ENCODE measurements around the gene PTDSS2. TPM values are rescaled to one million over a fixed set of nuclear protein-coding genes. Genes with fewer than 3 reads are reported as not detected.
"Not testable (repeated sequence)": the region's sequence is repeated elsewhere in the genome, so short reads cannot be mapped to it uniquely, and the experiment has no call there.

Gene PTDSS2
- total RNA-seq (2014; rRNA removed; shearing (Covaris generic)): 78.1 and 84.1 TPM in 2 replicates

DNA sequence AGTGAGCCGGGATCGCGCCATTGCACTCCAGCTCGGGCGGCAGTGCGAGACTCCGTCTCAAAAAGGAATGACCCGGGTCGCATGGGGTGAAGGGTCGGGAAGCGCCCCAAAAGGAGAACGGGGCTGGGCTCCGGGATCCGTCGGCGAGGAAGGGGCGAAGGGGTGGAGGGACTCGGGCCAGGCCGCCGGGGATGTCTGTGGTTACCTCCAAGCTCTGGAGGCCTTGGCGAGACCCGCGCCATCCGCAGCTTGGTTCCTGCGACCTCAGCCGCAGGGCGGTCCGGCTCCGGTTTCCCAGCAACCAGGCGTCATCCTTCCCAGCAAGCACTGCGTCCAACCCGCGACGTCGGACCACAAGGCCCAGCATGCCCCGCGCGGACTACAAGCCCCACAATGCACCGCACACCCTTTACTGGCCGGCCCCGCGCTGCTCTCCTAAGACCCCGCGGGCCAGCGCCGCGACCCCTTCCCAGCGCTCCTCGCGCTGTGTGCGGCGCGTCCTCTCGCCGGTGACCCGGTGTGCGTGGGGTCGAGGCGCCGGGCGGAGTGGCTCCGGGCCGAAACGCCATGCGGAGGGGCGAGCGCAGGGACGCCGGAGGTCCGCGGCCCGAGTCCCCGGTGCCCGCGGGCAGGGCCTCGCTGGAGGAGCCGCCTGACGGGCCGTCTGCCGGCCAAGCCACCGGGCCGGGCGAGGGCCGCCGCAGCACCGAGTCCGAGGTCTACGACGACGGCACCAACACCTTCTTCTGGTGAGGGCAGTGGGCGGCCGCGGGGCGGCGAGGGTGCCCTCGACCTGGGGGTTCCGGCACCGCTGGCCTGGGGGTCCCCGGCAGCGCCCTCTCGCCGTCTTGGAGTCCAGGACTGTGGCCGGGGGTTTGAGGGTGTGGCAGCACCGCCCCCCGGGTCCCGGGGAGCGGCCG is at the start of gene PTDSS2:
Gene PTDSS2 (plus strand): TSS at position 391 of the 920 bp plus-strand sequence. CDS start 177 bp downstream, at position 568.
- peak; percentile 94 for DNase-seq (ENCODE audit: low spot score)
- in situ Hi-C loops (cut with HindIII; ENCODE audit: low sequenced_read_pairs): loop anchor here (10.0 kb wide), 1 partner anchor 195 kb away; no protein-coding TSS in a partner anchor

DNA sequence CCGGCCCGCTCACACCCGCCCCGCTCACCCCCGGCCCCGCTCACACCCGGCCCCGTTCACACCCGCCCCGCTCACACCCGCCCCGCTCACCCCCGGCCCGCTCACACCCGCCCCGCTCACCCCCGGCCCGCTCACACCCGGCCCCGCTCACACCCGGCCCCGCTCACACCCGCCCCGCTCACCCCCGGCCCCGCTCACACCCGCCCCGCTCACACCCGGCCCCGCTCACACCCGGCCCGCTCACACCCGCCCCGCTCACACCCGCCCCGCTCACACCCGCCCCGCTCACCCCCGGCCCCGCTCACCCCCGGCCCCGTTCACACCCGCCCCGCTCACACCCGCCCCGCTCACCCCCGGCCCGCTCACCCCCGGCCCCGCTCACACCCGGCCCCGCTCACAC is 48.9 kb upstream of the PTDSS2 start:
- in situ Hi-C loops (cut with HindIII; ENCODE audit: low sequenced_read_pairs); DNase-seq (ENCODE audit: low spot score): not testable (repeated sequence)

DNA sequence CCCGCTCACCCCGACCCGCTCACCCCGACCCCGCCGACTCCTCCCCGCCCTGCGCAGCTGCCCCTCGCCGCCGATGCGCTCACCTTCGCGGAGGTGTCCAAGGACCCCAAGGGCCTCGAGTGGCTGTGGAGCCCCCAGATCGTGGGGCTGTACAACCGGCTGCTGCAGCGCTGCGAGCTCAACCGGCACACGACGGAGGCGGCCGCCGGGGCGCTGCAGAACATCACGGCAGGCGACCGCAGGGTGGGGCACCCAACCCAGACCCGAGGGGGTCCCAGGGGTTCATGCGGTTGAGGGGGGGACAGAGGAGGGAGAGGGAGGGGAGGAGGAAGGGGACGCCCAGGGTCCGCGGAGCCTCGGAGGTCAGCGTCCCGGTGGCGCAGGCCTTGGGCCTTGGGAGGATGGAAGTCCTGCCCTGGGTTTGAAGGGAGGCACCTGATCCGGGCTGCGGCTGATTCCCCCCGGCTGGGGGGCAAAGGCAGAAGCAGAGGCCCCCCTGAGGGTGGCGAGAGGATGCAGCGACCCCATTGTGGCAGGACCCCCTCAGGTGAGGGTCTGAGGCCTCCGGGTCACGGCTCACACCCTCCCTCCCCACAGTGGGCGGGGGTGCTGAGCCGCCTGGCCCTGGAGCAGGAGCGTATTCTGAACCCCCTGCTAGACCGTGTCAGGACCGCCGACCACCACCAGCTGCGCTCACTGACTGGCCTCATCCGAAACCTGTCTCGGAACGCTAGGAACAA is 46.9 kb upstream of the PTDSS2 start:
- no peak for DNase-seq (ENCODE audit: low spot score)
- in situ Hi-C loops (cut with HindIII; ENCODE audit: low sequenced_read_pairs): no loop called here

DNA sequence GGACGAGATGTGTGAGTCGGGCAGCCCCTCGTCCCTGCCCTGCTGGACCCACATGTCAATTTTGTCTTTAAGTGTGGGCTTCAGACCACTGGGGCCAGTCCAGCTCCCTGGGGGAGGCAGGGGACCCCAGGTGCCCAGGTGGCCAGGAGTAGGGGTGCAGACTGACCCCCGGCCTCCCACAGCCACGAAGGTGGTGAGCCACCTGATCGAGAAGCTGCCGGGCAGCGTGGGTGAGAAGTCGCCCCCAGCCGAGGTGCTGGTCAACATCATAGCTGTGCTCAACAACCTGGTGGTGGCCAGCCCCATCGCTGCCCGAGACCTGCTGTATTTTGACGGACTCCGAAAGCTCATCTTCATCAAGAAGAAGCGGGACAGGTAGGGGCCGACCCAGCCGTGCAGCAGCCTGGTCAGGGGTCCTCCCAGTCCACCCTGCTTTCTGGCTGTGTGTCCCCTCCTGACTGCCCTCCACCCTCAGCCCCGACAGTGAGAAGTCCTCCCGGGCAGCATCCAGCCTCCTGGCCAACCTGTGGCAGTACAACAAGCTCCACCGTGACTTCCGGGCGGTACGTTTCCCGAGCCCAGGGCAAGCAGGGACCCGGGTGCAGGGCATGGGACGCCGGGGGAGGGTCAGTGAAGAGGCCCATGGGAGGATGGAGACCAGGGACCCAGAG is 46.2 kb upstream of the PTDSS2 start:
- in situ Hi-C loops (cut with HindIII; ENCODE audit: low sequenced_read_pairs): no loop called here
- no peak for DNase-seq (ENCODE audit: low spot score)

DNA sequence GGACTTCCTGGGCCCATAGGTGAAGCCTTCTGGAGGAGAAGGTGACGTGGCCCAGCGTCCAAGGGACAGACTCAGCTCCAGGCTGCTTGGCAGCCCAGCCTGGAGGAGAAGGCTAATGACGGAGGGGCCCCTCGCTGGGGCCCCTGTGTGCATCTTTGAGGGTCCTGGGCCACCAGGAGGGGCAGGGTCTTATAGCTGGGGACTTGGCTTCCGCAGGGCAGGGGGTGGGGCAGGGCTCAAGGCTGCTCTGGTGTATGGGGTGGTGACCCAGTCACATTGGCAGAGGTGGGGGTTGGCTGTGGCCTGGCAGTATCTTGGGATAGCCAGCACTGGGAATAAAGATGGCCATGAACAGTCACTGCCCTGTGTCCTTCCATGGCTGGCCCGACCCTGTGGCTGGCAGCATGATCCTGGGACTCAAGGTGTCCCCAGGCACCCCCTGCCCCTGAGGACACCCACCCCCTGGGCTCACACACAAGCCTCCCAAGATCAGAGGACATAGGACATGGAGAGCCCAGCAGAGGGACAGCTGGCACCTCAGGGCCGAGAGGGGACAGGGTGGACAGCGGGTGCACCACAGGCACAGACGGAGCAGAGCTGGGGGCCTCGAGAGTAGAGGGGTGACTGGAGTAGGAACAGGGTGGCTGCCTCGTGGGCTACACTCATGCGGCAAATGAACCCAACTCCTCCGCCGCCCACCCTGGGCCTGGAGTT is 45.4 kb upstream of the PTDSS2 start:
- in situ Hi-C loops (cut with HindIII; ENCODE audit: low sequenced_read_pairs): no loop called here
- DNase-seq (ENCODE audit: low spot score): no peak

DNA sequence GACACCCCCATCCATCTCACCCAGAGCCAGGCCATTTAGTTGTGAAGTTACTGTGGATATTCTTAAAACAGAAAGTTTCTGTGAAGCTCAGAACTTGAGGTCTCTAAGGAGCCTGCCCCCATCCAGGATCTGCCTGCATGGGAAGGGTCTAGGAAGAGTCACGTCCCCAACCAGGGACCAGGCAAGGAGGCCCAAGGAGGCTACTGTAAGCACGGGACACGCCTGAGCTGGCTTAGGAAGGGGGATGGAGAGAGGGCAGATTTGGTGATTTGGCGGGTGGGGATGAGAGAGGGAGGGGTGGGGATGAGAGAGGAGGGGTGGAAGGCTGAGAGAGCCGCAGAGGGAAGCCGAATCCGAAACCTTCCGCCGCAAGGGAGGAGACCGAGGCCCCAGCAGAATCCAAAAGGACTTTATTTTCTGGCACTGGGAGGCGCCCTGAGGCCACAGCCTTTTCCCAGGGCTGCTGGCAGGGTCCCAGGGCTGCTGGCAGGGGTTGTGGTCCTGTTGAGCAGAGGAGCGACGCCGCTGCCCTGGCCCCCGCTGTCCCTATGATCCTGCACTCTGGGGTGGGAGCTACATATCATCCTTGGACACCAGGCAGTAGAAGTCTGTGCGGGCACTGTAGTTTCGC is 44.6 kb upstream of the PTDSS2 start:
- DNase-seq (ENCODE audit: low spot score): peak; percentile 19
- in situ Hi-C loops (cut with HindIII; ENCODE audit: low sequenced_read_pairs): no loop called here

DNA sequence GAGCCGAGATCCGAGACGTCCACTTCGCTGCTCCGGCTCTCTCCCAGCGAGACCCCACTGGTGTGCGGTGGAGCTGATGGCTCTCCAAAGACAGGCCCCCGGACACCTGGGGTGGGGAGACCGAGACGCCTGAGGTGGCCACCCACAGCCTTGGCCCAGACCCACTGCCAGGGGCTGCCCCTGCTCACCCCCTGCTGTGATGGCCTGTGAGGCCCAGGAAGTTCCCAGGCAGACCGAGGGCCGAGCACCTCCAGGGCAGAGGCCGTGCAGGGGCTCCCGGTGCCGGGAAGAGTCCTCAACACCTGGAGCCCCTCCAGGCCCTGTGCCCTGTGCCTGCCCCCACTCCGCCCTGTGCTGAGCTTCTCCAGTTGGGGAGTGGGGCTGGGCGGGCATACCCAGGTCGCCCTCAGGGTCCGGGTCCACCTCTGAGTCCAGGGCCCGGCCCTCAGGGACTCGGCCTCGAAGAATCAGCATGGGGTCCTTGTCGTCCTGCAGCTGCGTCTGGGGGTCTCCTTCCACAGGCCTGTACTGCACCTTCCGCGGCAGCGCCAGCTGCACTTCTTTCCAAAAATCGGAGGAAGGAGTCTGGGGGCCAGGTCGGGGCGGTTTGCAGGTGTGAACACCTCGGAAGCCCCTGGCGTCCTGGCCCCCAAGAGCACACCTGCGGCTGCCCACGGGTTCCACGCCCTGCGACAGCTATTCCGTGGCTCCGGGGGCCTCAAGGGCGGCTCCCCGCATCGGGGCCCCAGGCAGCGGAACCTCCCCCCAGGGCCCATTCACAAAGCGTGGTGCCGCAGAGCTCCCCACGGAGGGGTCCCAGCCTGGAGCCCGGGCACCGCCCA is 43.9 kb upstream of the PTDSS2 start:
- no peak for DNase-seq (ENCODE audit: low spot score)
- in situ Hi-C loops (cut with HindIII; ENCODE audit: low sequenced_read_pairs): no loop called here

DNA sequence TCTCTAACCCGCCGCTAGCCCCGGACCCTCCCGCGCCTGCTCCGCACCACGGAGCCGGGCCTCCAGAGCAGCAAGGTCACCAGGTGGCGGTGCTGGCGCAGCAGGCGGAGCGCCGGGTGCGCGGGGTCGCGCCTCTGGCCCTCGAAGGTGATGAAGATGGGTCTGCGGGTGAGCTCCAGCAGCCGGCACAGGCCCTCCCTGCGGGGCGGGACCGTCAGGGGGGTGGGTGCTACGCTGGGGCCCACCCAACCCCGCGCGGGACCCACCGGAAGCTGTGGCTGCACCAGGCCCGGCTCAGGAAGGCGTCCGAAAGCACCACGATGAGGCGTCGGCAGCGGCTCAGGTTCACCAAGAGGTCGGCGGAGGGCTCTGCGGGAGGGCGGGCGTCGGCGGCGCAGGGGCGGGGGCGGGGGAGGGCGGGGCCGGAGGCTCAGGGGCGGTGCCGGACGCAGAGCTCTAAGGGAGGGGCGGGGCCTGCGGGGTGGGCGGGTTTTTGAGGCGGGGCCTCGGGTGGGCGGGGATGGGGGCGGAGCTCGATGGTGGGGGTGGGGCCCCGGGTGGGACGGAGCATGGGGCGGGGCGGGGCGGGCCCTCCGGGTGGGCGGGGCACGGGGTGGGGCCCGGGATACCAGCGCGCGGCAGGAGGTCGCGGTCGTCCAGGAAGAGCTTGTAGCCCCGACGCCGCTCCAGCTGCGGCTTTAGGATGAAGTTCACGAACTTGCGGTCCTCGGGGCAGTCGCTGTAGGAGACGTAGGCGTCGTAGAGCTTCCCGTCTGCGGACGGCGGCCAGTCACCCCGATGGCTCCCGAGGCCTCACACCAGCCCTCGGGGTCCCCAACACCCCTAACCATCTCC is 43.1 kb upstream of the PTDSS2 start:
- in situ Hi-C loops (cut with HindIII; ENCODE audit: low sequenced_read_pairs): no loop called here
- no peak for DNase-seq (ENCODE audit: low spot score)

DNA sequence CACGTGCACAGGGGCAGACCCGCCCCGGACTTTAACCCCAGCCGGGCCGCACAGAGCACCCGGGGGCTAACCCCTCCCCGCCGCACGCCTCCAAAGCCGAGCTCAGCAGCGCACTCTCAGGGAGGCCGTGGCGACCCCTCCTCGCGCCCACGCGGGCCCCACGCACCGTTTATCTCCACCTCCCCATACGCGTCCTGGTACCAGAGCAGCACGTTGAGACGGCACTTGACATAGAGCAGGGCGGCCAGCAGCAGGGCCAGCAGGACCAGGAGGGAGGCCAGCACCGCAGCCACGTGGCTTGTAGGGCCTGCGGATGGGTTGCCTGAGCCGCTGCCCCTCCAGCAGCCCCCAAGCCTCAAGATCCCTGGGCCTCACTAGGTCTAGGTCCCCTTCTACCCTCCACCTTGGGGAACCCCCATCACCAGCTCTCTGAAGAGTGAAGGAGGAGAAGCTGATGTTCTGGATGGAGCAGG is 42.4 kb upstream of the PTDSS2 start:
- no peak for DNase-seq (ENCODE audit: low spot score)
- in situ Hi-C loops (cut with HindIII; ENCODE audit: low sequenced_read_pairs): no loop called here

DNA sequence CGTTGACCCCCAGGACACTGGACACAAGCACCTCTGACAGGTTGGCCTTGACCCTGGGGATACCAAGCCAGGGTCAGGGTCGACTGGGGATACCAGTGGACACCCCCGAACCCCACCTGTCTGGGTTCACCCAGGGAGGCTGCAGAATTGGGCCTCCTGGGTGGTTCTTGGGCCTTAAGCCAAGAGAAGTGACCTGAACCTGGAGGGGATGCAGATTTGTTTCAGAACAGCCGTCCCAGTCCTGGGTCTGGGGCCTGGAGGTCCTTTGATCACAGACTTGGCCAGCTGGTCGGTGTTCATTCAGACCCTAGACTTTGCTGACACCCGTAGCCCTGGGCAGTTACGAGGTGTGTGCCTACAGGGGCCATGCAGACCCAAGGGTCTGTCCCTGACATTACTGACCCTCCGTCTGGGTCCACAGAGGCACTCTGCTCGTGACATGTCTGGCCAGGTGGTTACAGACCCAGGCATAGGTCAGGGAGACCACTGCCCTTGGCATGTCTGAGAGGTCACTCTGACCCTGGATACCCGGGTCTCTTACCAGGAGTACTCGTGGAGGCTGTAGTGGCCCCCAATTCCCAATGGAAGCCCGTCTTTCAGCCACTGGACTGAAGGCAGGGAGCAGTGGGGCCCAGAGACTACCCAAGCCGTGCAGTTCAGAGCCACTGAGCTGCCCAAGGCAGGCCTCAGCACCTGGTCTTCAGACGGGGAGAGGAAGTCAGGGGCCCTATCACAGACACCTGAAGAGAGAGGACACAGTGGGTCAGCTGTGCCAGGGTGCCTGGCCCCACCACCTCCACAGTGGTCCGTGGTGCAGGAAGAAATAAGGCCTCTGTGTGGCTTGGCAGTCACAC is 41.7 kb upstream of the PTDSS2 start:
- no peak for DNase-seq (ENCODE audit: low spot score)
- in situ Hi-C loops (cut with HindIII; ENCODE audit: low sequenced_read_pairs): no loop called here

DNA sequence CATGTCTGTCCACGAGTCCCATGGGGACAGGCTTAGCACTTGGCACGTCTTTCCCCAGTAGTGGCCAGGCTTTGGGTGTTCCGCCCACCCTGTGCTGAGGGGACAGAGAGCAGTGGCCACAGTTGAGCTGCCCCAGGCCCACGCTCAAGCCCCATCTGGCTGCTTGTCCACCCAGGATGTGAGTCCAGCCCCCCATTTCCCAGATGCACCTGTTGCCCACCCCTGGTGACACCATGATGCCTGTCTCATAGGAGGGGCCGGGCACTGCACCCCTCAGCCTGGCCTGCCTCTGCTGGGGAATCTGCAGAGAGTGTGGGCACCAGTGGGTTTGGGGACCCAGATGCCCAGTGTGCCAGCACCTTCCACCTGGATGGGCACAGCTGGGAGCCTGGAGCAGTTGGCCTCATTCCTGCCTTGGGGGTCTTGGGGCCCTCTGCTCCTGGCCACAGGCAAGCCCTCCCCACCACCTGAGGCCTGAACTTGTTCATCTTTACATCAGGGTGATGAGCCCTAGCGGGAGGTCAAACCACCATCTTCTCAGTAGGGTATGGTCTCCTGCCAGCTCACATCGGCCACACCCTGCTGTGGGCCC is 41.0 kb upstream of the PTDSS2 start:
- no peak for DNase-seq (ENCODE audit: low spot score)
- in situ Hi-C loops (cut with HindIII; ENCODE audit: low sequenced_read_pairs): no loop called here

DNA sequence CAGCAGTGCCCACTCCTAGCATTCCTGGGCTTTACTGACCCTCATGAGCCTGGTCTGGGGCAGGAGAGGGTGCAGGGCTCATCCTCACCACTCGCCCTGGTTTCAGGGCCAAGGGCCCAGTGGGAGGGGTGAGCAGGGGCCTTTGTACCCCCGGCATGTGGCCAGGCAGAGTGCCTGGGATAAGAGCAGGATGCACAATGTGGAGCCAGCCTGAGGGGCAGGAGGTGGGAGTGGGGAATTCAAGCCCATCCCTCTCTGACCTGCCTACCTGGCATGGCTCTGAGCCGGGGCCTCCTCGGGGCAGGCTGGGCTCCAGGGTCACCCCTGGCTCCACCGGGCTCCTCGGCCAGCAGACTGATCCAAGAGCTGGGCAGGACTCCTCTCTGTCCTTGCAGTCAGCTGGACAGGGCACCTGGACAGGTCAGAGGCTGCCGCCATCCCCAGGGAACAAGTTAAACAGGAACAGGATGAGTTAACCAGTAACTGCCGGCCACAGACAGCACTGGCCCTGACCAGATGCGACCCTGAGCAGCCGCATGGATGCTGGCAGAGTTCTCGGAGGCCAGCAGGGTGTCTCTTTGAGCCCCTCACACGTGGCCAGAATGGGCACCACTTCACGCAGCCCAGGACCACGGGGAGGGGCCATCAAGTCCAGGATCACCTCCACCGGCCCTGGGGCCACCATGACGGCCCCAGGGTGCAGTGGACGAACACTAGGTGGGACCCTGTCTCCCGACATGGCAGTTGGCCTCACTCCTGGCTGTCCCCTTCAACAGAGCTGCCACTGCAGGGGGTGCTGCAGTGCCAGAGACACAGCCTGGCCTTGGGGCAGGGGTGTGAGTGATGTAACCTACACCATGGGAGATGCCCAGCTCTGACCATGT is 40.2 kb upstream of the PTDSS2 start:
- DNase-seq (ENCODE audit: low spot score): no peak
- in situ Hi-C loops (cut with HindIII; ENCODE audit: low sequenced_read_pairs): no loop called here

DNA sequence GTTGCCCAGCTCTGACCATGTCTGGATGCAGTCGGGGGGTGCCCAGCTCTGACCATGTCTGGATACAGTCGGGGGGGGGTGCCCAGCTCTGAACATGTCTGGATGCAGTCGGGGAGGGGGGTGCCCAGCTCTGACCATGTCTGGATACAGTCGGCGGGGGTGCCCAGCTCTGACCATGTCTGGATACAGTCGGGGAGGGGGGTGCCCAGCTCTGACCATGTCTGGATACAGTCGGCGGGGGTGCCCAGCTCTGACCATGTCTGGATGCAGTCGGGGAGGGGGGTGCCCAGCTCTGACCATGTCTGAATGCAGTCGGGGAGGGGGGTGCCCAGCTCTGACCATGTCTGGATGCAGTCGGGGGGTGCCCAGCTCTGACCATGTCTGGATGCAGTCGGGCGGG is 39.4 kb upstream of the PTDSS2 start:
- DNase-seq (ENCODE audit: low spot score); in situ Hi-C loops (cut with HindIII; ENCODE audit: low sequenced_read_pairs): not testable (repeated sequence)

DNA sequence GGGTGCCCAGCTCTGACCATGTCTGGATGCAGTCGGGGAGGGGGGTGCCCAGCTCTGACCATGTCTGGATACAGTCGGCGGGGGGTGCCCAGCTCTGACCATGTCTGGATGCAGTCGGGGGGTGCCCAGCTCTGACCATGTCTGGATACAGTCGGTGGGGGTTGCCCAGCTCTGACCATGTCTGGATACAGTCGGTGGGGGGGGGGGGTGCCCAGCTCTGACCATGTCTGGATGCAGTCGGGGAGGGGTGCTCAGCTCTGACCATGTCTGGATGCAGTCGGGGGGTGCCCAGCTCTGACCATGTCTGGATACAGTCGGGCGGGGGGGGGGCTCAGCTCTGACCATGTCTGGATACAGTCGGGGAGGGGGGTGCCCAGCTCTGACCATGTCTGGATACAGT is 38.6 kb upstream of the PTDSS2 start:
- DNase-seq (ENCODE audit: low spot score); in situ Hi-C loops (cut with HindIII; ENCODE audit: low sequenced_read_pairs): not testable (repeated sequence)

DNA sequence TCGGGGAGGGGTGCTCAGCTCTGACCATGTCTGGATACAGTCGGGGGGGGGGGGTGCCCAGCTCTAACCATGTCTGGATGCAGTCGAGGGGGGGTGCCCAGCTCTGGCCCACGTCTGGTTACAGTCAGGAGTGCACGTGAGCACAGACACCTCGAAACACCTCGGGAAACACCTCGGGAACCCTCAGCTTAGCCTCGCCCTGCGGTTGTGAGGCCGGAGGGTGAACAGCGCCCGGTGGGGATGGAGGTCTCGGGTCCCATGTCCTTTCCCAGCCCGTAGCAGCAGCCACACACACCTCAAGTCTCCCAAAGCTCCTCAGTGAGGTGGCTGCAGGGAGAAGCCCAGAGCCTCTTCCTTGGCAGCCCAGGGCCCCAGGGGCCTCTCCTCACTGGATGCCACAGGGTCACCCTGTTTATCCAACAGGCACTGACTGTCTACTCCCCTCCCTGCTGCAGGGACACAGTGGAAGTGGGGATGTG is 37.4 kb upstream of the PTDSS2 start:
- in situ Hi-C loops (cut with HindIII; ENCODE audit: low sequenced_read_pairs): no loop called here
- no peak for DNase-seq (ENCODE audit: low spot score)
